ENCODE measurements around the gene AMIGO3.
A peak's percentile ranks its signal among the peaks of the same experiment; 100 is the strongest.

AMIGO3 gene

DNA sequence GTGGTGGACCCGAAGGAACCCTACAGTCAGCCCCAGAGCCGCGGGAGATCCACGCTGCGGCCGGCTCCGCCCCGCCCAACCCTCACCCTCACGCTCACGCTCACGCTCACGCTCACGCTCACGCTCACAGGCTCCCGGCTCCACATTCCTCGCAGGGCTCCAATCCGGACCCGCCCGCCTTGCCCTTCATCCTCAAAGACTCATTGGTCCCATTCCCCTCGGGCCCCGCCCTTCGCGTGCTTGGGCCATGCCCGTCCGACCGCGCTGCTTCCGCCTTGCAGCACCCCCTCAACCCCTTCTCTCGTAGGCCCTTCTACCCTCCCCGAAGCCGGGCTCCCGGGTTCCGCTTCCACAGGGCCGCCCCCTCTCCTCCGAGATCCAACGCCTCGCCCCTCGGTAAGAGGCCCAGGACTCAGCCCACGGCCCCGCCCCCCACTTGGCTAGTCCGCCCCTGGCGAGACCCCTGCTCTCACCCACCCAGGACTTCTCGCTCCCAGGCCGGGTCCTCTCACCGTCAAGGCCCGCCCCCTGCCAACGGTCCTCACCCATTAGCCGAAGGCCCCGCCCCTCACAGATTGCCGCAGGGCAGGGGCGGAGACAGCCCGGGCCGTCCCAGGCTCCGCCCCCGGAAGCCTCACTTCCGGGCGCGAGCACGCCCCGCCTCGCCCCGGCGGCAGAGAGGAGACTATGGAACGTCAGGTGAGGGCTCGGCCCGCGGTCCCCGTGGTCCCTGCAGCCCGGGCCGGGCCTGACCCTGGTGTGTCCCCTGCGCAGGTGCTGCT, 45.6 kb downstream of the AMIGO3 start, which contains the start of gene APEH:
APEH (plus strand) TSS at position 637 of the 782 bp plus-strand sequence; CDS start at position 688, 51 bp downstream.
- H3K9ac ChIP-seq (ENCODE audit: low read depth, low read length): peak within 1 kb of the TSS; percentile 92
- no peak for TF ChIP-seq EZH2 (IDR thresholded peaks at IDR 0.05; ENCODE audit: borderline replicate concordance, low read depth, low read length, severe bottlenecking)
- TF ChIP-seq, protein P1, sequence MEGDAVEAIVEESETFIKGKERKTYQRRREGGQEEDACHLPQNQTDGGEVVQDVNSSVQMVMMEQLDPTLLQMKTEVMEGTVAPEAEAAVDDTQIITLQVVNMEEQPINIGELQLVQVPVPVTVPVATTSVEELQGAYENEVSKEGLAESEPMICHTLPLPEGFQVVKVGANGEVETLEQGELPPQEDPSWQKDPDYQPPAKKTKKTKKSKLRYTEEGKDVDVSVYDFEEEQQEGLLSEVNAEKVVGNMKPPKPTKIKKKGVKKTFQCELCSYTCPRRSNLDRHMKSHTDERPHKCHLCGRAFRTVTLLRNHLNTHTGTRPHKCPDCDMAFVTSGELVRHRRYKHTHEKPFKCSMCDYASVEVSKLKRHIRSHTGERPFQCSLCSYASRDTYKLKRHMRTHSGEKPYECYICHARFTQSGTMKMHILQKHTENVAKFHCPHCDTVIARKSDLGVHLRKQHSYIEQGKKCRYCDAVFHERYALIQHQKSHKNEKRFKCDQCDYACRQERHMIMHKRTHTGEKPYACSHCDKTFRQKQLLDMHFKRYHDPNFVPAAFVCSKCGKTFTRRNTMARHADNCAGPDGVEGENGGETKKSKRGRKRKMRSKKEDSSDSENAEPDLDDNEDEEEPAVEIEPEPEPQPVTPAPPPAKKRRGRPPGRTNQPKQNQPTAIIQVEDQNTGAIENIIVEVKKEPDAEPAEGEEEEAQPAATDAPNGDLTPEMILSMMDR (IDR thresholded peaks at IDR 0.05; ENCODE audit: borderline replicate concordance, extremely low read depth, low read length, poor library complexity, severe bottlenecking): no peak
- no peaks in the 10 kb centered on the region for H3K27me3 ChIP-seq (ENCODE audit: insufficient read depth, low read length, poor library complexity)
- no peaks in the 10 kb centered on the region for H3K9me3 ChIP-seq (ENCODE audit: insufficient read depth, low read length, severe bottlenecking)
- H3K4me1 ChIP-seq (ENCODE audit: insufficient read depth, low read length): peaks cover 34% of the 10 kb centered on the region
- peaks cover 28% of the 10 kb centered on the region for H3K79me2 ChIP-seq (ENCODE audit: insufficient read depth, low read length)
- H3K4me3 ChIP-seq (ENCODE audit: low read depth in 1 of 2, low read length in 2 of 2): peak within 1 kb of the TSS; percentile 72 to 97; a peak in 3 of 4 replicates
- peaks cover 16% of the 10 kb centered on the region; the same call in 1 of the 2 replicates for H4K20me1 ChIP-seq (ENCODE audit: insufficient read depth, low read length)
- H2AFZ ChIP-seq (ENCODE audit: low read depth, low read length): peak within 1 kb of the TSS; percentile 83
- H3K27ac ChIP-seq (ENCODE audit: low read length): peak within 1 kb of the TSS; percentile 87
- DNase-seq: peak; percentile 99
- peak; percentile 86 for ATAC-seq (ENCODE audit: insufficient read depth, low read depth)
- H3K36me3 ChIP-seq (ENCODE audit: insufficient read depth, low read length): peaks cover 39% of the 10 kb centered on the region
- peak within 1 kb of the TSS; percentile 99 for H3K4me2 ChIP-seq (ENCODE audit: insufficient read depth, low read length)

DNA sequence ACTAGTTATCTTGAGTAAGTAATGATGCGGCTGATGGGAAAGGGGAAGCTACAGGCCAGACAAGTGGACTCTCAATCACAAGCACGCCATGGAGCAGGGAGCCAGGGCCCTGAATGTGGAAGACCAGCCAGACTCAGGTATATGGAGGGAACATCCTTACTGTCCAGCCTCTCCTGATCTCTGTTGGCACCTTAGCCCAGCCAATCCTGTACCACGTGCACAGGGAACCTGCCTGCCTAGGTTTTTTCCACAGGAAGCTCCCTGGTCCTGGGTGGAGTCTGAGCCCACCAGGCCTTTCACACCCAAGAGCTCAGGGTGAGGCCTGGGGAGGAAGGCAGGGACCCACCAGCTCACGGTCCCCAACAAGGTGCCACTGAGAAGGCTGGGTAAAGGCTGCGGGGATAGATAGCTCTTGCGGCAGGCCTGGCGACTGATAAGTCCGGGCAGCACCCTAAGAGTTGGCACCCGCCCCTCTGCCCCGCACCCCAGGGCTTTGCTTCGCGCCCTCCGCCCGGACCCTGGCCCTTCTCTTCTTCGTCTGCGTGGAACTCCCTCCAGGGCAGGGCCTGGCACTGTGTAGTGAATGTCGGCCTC, 46.3 kb downstream of the AMIGO3 start:
- Histone ChIP-seq H3K27me3 (ENCODE audit: insufficient read depth, low read length, poor library complexity) (no peaks in the 10 kb centered on the region), H2AFZ (ENCODE audit: low read depth, low read length) (peak overlapping the region; percentile 81), H3K4me3 (ENCODE audit: low read depth in 1 of 2, low read length in 2 of 2) (peak overlapping the region; percentile 72 to 97; a peak in 3 of 4 replicates), H3K4me2 (ENCODE audit: insufficient read depth, low read length) (peak overlapping the region; percentile 99), H3K9ac (ENCODE audit: low read depth, low read length) (peak overlapping the region; percentile 92), H3K36me3 (ENCODE audit: insufficient read depth, low read length) (peaks cover 32% of the 10 kb centered on the region), H3K79me2 (ENCODE audit: insufficient read depth, low read length) (peaks cover 28% of the 10 kb centered on the region), H3K9me3 (ENCODE audit: insufficient read depth, low read length, severe bottlenecking) (no peaks in the 10 kb centered on the region), H3K27ac (ENCODE audit: low read length) (peak overlapping the region; percentile 87), H4K20me1 (ENCODE audit: insufficient read depth, low read length) (peaks cover 16% of the 10 kb centered on the region; the same call in 1 of the 2 replicates), H3K4me1 (ENCODE audit: insufficient read depth, low read length) (peaks cover 34% of the 10 kb centered on the region)
- TF ChIP-seq, protein P1 (IDR thresholded peaks at IDR 0.05; ENCODE audit: borderline replicate concordance, extremely low read depth, low read length, poor library complexity, severe bottlenecking): no peak
- no peak for TF ChIP-seq EZH2 (IDR thresholded peaks at IDR 0.05; ENCODE audit: borderline replicate concordance, low read depth, low read length, severe bottlenecking)
- ATAC-seq (ENCODE audit: insufficient read depth, low read depth) (no peak), DNase-seq (no peak)

DNA sequence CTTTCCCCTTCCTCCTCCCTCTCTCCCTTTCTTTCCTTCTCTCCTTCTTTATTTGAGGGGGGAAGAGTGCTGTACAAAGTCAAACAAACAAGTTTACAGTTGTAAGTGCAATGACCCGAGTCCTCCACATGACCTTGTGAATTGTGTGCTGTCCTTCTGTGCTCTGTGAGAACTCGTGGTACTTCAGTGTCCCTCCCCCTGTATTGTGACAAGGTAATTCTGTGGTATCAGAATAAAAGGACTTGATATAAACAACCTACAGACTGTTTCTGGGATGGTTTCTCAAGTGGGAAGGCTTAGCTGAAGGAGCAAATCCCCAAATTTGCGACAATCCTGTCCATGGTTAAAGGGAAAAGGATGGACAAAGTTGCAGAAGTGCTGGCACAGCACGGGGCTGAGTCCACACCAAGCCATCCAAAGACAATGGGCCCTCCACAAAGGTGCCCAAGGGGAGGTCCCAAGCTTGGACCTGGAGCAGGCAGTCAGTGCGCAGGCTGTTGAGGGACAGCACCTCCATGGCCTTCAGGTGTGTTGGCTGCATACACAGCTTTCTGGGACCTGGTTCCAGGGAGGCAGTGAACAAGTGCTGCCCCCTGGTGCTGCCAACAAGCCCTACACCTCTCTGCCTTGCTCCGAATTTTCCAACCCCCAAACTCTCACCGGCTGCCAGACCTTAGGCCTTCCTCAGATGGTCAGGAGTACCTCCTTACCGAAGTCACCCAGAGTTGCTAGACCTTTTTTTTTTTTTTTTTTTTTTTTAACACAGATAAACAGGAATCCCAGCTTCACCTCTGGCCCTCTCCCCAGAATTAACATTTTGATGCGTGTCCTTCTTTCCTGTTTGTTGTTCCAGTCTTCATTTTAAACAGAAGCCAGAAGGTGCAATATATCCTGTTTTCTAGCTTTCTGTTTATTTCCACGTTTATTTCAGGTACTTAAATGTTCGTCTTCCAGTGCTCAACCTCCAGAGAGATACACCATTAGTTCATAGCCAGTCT, 47.9 kb downstream of the AMIGO3 start:
- no peaks in the 10 kb centered on the region for H3K27me3 ChIP-seq (ENCODE audit: insufficient read depth, low read length, poor library complexity)
- H3K9ac ChIP-seq (ENCODE audit: low read depth, low read length): no peak overlapping the region
- H4K20me1 ChIP-seq (ENCODE audit: insufficient read depth, low read length): peaks cover 12% of the 10 kb centered on the region; the same call in 1 of the 2 replicates
- no peak for TF ChIP-seq EZH2 (IDR thresholded peaks at IDR 0.05; ENCODE audit: borderline replicate concordance, low read depth, low read length, severe bottlenecking)
- TF ChIP-seq, protein P1 (IDR thresholded peaks at IDR 0.05; ENCODE audit: borderline replicate concordance, extremely low read depth, low read length, poor library complexity, severe bottlenecking): peak; percentile 90
- ATAC-seq (ENCODE audit: insufficient read depth, low read depth) (no peak), DNase-seq (peak; percentile 75)
- peaks cover 34% of the 10 kb centered on the region for H3K4me1 ChIP-seq (ENCODE audit: insufficient read depth, low read length)
- peaks cover 28% of the 10 kb centered on the region for H3K79me2 ChIP-seq (ENCODE audit: insufficient read depth, low read length)
- H3K9me3 ChIP-seq (ENCODE audit: insufficient read depth, low read length, severe bottlenecking): no peaks in the 10 kb centered on the region
- no peak overlapping the region for H3K4me2 ChIP-seq (ENCODE audit: insufficient read depth, low read length)
- no peak overlapping the region for H3K27ac ChIP-seq (ENCODE audit: low read length)
- H3K4me3 ChIP-seq (ENCODE audit: low read depth in 1 of 2, low read length in 2 of 2): no peak overlapping the region
- H3K36me3 ChIP-seq (ENCODE audit: insufficient read depth, low read length): peaks cover 15% of the 10 kb centered on the region
- H2AFZ ChIP-seq (ENCODE audit: low read depth, low read length): no peak overlapping the region
